Ascending aorta (tissue), 2 donors: Measurements from ENCODE around the gene PDE4B. TPM values are rescaled to one million over a fixed set of nuclear protein-coding genes. Genes with fewer than 3 reads are reported as not detected.

ENCODE experiments used
- DNase-seq, 2 donors: peaks; one replicate each; pipeline ENCODE4 v3.0.0-alpha.2; 2019; ENCODE audit warnings: low spot score in 2 of 2
- H3K27ac ChIP-seq, 2 donors: fragments of 200-600 bp; sonication (generic); one replicate each; pipeline ENCODE4 v1.5.1; 2016 to 2017; ENCODE audit warnings: mild to moderate bottlenecking in 1 of 2
- H3K27me3 ChIP-seq: fragments of 200-600 bp; sonication (generic); one replicate; pipeline ENCODE4 v1.5.1; 2017
- H3K36me3 ChIP-seq, 2 donors: fragments of 200-600 bp; sonication (generic); one replicate each; pipeline ENCODE4 v1.5.1; 2016
- H3K4me1 ChIP-seq, 2 donors: fragments of 200-600 bp; sonication (generic); one replicate each; pipeline ENCODE4 v1.5.1; 2016 to 2017; ENCODE audit warnings: mild to moderate bottlenecking in 1 of 2
- H3K4me3 ChIP-seq, 2 donors: fragments of 200-600 bp; sonication (generic); one replicate each; pipeline ENCODE4 v1.5.1; 2016 to 2017; ENCODE audit warnings: mild to moderate bottlenecking in 1 of 2
- H3K9me3 ChIP-seq, 2 donors: fragments of 200-600 bp; sonication (generic); one replicate each; pipeline ENCODE4 v1.5.1; 2016
- CTCF ChIP-seq, 3 experiments: fragments of 200-600 bp in 2 of 3; fragments of 450-650 bp in 1 of 3; sonication (generic) in 2 of 3; IDR thresholded peaks; one replicate each; pipeline ENCODE4 v1.5.1; 2016 to 2019; ENCODE audit warnings: antibody characterized with exemption in 3 of 3, mild to moderate bottlenecking in 1 of 3, moderate library complexity in 1 of 3
- intact Hi-C: fragments of 100-400 bp; cut with DNase I; formaldehyde crosslinking; loops from one replicate; pipeline ENCODE4 v1.15.1; 2023
- total RNA-seq: library from RNA; depleted of rRNA; stranded (reverse); fragments of >200 nt; gene quantifications from one replicate; pipeline ENCODE4 v1.1.0, GENCODE V29; 2016

Gene PDE4B
- total RNA-seq, 1 donor from 2014 or later: 4.5 TPM

- no peaks in the 10 kb centered on the region for H3K36me3 ChIP-seq
- no peaks in the 10 kb centered on the region for H3K27me3 ChIP-seq
- H3K9me3 ChIP-seq: no peaks in the 10 kb centered on the region
- no peak overlapping the region for H3K4me3 ChIP-seq
- H3K27ac ChIP-seq: no peak overlapping the region
- DNase-seq: no peak
- intact Hi-C loops: no loop called here
- H3K4me1 ChIP-seq: no peaks in the 10 kb centered on the region
- no peak for TF ChIP-seq CTCF (IDR thresholded peaks at IDR 0.05)
These were observed 438.5 kb downstream of the PDE4B start for GRCh38 chr1:66231217-66231616.

- DNase-seq: no peak
- Histone ChIP-seq H3K27me3 (no peaks in the 10 kb centered on the region), H3K27ac (no peak overlapping the region), H3K36me3 (no peaks in the 10 kb centered on the region), H3K4me3 (no peak overlapping the region), H3K9me3 (no peaks in the 10 kb centered on the region), H3K4me1 (no peaks in the 10 kb centered on the region)
- TF ChIP-seq CTCF (IDR thresholded peaks at IDR 0.05): no peak
- intact Hi-C loops: no loop called here
These were observed 439.2 kb downstream of the PDE4B start for GRCh38 chr1:66231681-66232463.

GRCh38 chr1:66237042-66237441 is 444.3 kb downstream of the PDE4B start:
- no peaks in the 10 kb centered on the region for H3K36me3 ChIP-seq
- H3K27ac ChIP-seq: no peak overlapping the region
- H3K4me1 ChIP-seq: no peaks in the 10 kb centered on the region
- TF ChIP-seq CTCF (IDR thresholded peaks at IDR 0.05): no peak
- no peaks in the 10 kb centered on the region for H3K9me3 ChIP-seq
- intact Hi-C loops: no loop called here
- no peak overlapping the region for H3K4me3 ChIP-seq
- no peaks in the 10 kb centered on the region for H3K27me3 ChIP-seq
- DNase-seq: no peak

DNA sequence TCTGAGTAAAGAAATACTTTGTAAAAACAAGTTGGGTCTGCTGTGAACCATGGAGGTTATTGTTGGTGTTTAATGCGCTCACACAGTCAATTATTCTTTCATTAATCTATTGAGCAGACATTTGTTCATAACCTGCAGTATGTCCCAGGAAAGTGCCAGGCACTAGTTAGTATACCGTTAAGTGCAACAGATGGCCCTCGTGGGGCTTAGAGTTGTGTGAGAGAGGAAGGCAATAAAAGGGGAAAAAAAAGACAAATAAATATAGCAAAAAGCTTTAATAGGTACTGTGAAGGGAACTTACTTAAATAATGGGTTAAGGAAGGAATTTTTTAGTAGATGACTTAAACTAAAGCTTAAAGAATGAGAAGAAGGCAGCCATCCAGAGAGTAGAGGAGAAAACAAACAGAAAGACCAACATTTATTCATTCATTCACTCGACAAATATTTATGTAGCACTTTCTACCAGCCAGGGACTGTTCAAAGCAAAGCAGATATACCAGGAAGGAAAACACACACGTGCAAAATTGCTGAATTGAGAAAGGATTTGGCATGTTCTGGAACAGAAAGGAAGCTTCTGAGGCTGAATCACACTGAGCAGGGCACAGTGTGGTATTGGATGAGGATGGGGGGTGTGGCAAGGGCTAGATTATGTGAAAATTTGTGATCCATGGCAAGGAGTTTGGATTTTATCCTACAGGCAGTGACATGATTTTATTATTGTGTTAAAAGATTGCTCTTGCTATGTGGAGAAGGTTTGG is 445.2 kb downstream of the PDE4B start:
- no peak for TF ChIP-seq CTCF (IDR thresholded peaks at IDR 0.05)
- intact Hi-C loops: no loop called here
- Histone ChIP-seq H3K27me3 (no peaks in the 10 kb centered on the region), H3K9me3 (no peaks in the 10 kb centered on the region), H3K27ac (no peak overlapping the region), H3K4me1 (no peaks in the 10 kb centered on the region), H3K4me3 (no peak overlapping the region), H3K36me3 (no peaks in the 10 kb centered on the region)
- no peak for DNase-seq

DNA sequence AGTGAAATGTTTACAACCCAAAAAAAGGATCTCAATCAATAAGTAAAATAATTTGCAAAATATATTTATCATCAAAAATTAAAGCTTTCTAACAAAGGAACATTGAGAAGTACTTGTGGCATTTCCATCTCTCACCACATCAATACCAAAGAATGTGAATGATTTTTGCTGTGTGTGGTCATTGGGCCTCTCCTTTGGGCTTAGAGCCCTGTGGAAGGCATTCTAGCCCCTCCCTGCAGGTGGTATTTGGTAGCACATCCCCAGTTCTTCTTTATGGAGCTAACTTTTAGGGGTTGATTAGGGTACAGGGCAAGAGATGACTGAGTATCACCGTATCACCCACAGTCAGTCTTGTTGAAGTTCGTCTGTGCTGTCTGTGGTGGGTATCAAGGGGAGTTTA is 447.1 kb downstream of the PDE4B start:
- H3K27ac ChIP-seq: no peak overlapping the region
- intact Hi-C loops: no loop called here
- no peak for TF ChIP-seq CTCF (IDR thresholded peaks at IDR 0.05)
- H3K36me3 ChIP-seq: no peaks in the 10 kb centered on the region
- no peak overlapping the region for H3K4me3 ChIP-seq
- H3K27me3 ChIP-seq: no peaks in the 10 kb centered on the region
- DNase-seq: no peak
- no peaks in the 10 kb centered on the region for H3K9me3 ChIP-seq
- no peaks in the 10 kb centered on the region for H3K4me1 ChIP-seq
